HEK293T (cell line): ENCODE data around the gene PCCB.

Experiments used
- BHLHE40 ChIP-seq: fragments of 450-650 bp; IDR thresholded peaks from 2 replicates; pipeline ENCODE4 v1.6.1; 2016; ENCODE audit warnings: mild to moderate bottlenecking, moderate library complexity, borderline replicate concordance
- FOXA1 ChIP-seq: fragments of 450-650 bp; IDR thresholded peaks from 2 replicates; pipeline ENCODE4 v1.6.1; 2016; ENCODE audit warnings: mild to moderate bottlenecking
- HDGF ChIP-seq: fragments of 450-650 bp; IDR thresholded peaks from 2 replicates; pipeline ENCODE4 v1.6.1; 2017; ENCODE audit warnings: antibody characterized with exemption, borderline replicate concordance
- SP1 ChIP-seq: fragments of 450-650 bp; IDR thresholded peaks from 2 replicates; pipeline ENCODE4 v1.6.1; 2017

GRCh38 chr3:136235545-136235944, 14.6 kb upstream of the PCCB start:
- TF ChIP-seq HDGF (no peak), BHLHE40 (no peak), FOXA1 (no peak), SP1 (no peak)
